Endothelial cell of umbilical vein (primary cell): ENCODE data around the gene ULBP1.

Experiments used
- POLR2AphosphoS5 ChIP-seq: IDR thresholded peaks from 2 replicates; pipeline ENCODE4 v1.6.1; 2012; ENCODE audit warnings: low read depth, mild to moderate bottlenecking, control low read depth, low read length, moderate library complexity; ENCODE audit not compliant: insufficient read depth
- TF ChIP-seq, protein P1 (sequence below), 2 donors: IDR thresholded peaks; 1 replicate in 1 of 2; 2 replicates in 1 of 2; pipeline ENCODE4 v1.5.1; 2011; ENCODE audit warnings: low read length in 2 of 2, mild to moderate bottlenecking in 2 of 2, moderate library complexity in 2 of 2, control low read depth in 1 of 2, inconsistent platforms in 1 of 2, low read depth in 1 of 2; ENCODE audit not compliant: insufficient read depth in 1 of 2; ENCODE audit errors: extremely low read depth in 1 of 2

DNA sequence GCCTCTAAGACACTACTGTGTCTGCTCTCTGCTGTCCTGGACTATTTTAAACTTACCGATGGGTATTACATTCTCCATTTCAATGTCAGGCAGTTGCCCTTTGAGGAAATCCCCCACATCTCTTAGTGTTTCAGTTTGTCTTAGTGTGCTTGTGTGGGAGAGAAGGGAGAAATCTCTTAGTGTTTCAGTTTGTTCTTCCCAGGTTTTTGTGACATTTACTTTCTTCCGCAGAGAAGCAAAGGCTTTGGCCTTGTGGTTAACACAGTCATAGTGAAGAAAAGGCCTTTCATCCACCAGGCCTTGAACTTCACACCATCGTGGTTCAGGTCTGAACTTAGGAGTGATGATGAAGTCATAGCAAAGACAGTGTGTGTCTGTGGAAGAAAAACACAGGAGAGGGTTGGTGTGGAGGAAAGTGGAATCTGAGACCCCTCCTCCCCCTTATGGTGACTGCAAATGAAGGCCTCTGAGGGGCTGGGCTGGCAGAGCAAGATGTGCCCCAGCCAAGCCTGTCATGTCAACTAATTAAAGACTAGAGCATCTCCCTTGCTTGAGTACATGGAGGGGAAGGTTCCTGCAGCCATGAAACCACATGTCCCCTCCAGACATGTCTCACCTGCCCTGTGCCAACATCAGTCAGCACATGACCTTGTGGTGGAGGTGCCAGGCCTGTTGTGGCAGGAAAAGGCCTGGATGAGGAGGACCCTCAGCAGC lies 37.7 kb downstream of the ULBP1 start:
- TF ChIP-seq, protein P1, sequence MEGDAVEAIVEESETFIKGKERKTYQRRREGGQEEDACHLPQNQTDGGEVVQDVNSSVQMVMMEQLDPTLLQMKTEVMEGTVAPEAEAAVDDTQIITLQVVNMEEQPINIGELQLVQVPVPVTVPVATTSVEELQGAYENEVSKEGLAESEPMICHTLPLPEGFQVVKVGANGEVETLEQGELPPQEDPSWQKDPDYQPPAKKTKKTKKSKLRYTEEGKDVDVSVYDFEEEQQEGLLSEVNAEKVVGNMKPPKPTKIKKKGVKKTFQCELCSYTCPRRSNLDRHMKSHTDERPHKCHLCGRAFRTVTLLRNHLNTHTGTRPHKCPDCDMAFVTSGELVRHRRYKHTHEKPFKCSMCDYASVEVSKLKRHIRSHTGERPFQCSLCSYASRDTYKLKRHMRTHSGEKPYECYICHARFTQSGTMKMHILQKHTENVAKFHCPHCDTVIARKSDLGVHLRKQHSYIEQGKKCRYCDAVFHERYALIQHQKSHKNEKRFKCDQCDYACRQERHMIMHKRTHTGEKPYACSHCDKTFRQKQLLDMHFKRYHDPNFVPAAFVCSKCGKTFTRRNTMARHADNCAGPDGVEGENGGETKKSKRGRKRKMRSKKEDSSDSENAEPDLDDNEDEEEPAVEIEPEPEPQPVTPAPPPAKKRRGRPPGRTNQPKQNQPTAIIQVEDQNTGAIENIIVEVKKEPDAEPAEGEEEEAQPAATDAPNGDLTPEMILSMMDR (IDR thresholded peaks at IDR 0.05; ENCODE audit: extremely low read depth in 1 of 2, insufficient read depth in 1 of 2, low read depth in 1 of 2, low read length in 2 of 2): no peak
- no peak for TF ChIP-seq POLR2AphosphoS5
